K562 (cell line): Measurements from ENCODE around the gene ATP5MK. TPM values are rescaled to one million over a fixed set of nuclear protein-coding genes. Genes with fewer than 3 reads are reported as not detected.

Source experiments
- BMI1 ChIP-seq: fragments of 150-350 bp; IDR thresholded peaks from 2 replicates; pipeline ENCODE4 v1.6.1; 2014; ENCODE audit warnings: low read length
- EGR1 ChIP-seq: fragments of 450-650 bp; conservative IDR thresholded peaks from 2 replicates; pipeline ENCODE4 v1.6.1; 2017; ENCODE audit warnings: mild to moderate bottlenecking
- HMGXB4 ChIP-seq: sonication (generic); formaldehyde crosslinking; IDR thresholded peaks from 2 replicates; pipeline ENCODE4 v1.8.1; 2023; ENCODE audit warnings: mild to moderate bottlenecking, missing genetic modification reagents
- KHSRP ChIP-seq: fragments of 450-650 bp; IDR thresholded peaks from 2 replicates; pipeline ENCODE4 v1.6.1; 2017
- MYNN ChIP-seq, 2 experiments: sonication (generic); formaldehyde crosslinking in 1 of 2; IDR thresholded peaks; 2 replicates each; pipeline versions ENCODE4 v1.5.0 to v1.6.1; 2016 to 2020; ENCODE audit warnings: antibody characterized with exemption in 1 of 2, missing genetic modification reagents in 1 of 2
- NR2C1 ChIP-seq, 2 experiments: fragments of 450-650 bp; IDR thresholded peaks; 2 replicates each; pipeline ENCODE4 v1.6.1; 2017; ENCODE audit warnings: mild to moderate bottlenecking in 2 of 2, antibody characterized with exemption in 1 of 2, inconsistent platforms in 1 of 2, missing compliant biosample characterization in 1 of 2, missing genetic modification characterization in 1 of 2
- POLR2A ChIP-seq: fragments of 450-650 bp; conservative IDR thresholded peaks from 2 replicates; pipeline ENCODE4 v1.6.1; 2016
- SUPT5H ChIP-seq: fragments of 450-650 bp; IDR thresholded peaks from 2 replicates; pipeline ENCODE4 v1.6.1; 2016
- TAF1 ChIP-seq: IDR thresholded peaks from 2 replicates; pipeline ENCODE4 v1.6.1; 2011; ENCODE audit warnings: mild to moderate bottlenecking, low read length, moderate library complexity; ENCODE audit not compliant: insufficient read depth, control insufficient read depth, severe bottlenecking; ENCODE audit errors: extremely low read depth
- TEAD2 ChIP-seq: fragments of 450-650 bp; IDR thresholded peaks from 2 replicates; pipeline ENCODE4 v1.6.1; 2016; ENCODE audit warnings: missing genetic modification characterization, control low read depth, missing compliant biosample characterization
- TFE3 ChIP-seq: fragments of 450-650 bp; formaldehyde crosslinking; IDR thresholded peaks from 2 replicates; pipeline ENCODE4 v1.4.0; 2020; ENCODE audit warnings: mild to moderate bottlenecking, mixed read lengths
- XRCC5 ChIP-seq: fragments of 200-400 bp; formaldehyde crosslinking; IDR thresholded peaks from 2 replicates; pipeline ENCODE4 v1.6.1; 2017; ENCODE audit warnings: low read depth, mild to moderate bottlenecking, low read length
- polyA plus RNA-seq, 8 experiments: library from polyadenylated mRNA; depleted of rRNA in 4 of 8; stranded (reverse) in 5 of 8; unstranded in 3 of 8; fragments of >200 nt; fragmentation: Nextera tagmentation in 2 of 8; fragmentation: Illumina TruSeq in 1 of 8; extraction: Ambion mirVana in 2 of 8; extraction: Trizol in 1 of 8; gene quantifications; 2 replicates each; pipeline versions ENCODE4 v1.2.1 to v1.2.3, GENCODE V29; 2011 to 2014; ENCODE audit warnings: inconsistent platforms in 1 of 8, missing spikeins in 1 of 8
- total RNA-seq, 7 experiments: library from RNA; depleted of rRNA in 6 of 7; stranded (reverse); fragments of >200 nt in 6 of 7; fragmentation: Illumina TruSeq in 2 of 7; extraction: Trizol in 2 of 7; gene quantifications; 2 replicates each; pipeline versions ENCODE4 v1.2.1 to v1.2.3, GENCODE V29; 2011 to 2021; ENCODE audit warnings: low replicate concordance in 1 of 7
- TF ChIP-seq, protein P1 (sequence below): sonication (generic); formaldehyde crosslinking; IDR thresholded peaks from 2 replicates; pipeline ENCODE4 v1.8.1; 2022; ENCODE audit warnings: missing genetic modification reagents
- TF ChIP-seq, protein P2 (sequence below): fragments of 250-450 bp; sonication (Bioruptor Pico); IDR thresholded peaks from 2 replicates; pipeline ENCODE4 v1.9.0; 2021; ENCODE audit warnings: mild to moderate bottlenecking
- TF ChIP-seq, protein P3 (sequence below): sonication (generic); formaldehyde crosslinking; IDR thresholded peaks from 2 replicates; pipeline ENCODE4 v1.8.0; 2023; ENCODE audit warnings: mild to moderate bottlenecking, missing genetic modification reagents
- TF ChIP-seq, protein P4 (sequence below): fragments of 250-450 bp; sonication (Bioruptor Pico); IDR thresholded peaks from 2 replicates; pipeline ENCODE4 v1.4.0; 2020; ENCODE audit warnings: mild to moderate bottlenecking, moderate library complexity, borderline replicate concordance

Gene ATP5MK
- total and polyA plus RNA-seq, 9 of the 15 experiments (the other 6 are each of a cell fraction or from before 2014, with no cell fraction given), result 182 to 1,810 (median 741) TPM

DNA sequence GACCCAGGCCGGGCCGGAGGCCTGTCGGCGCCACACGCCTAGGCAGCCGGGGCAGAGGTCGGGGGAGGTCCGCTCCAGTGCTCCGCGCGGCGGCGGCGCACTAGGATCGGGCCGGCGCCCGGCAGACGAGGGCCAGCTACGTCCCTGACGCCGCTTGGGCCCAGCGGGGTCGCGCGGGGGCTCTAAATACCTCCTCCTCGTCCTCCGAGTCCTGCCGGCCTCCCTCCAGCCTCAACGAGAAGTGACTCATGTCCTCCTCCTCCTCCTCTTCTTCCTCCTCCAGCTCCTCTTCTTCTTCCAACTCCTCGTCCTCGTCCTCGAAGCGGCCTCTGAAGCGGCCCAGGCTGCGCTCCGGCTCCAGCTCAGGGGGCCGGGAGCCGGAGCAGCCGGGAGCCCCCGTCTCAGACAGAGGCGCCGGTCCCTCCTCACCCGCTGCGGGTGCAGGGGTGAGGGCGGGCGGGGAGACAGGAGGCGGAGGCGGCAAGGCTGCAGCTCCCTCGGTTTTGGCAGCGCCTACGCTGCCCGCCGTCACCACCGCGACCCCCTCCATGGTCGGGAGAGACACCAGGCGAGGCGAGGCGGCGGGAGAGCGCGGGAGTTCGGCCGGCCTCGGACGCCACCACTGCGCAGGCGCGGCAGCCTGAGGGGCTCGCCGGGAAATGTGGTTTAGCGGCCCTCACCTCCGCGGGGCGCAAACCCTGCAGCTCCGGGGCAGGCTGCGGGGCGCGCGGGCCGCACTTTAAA lies 45.6 kb downstream of the ATP5MK start, which contains the start of gene PCGF6 (continued):
- TF ChIP-seq TFE3 (no peak), EGR1 (peak; percentile 36), NR2C1 (IDR thresholded peaks at IDR 0.05) (no peak), NR2C1 (tag; IDR thresholded peaks at IDR 0.05) (no peak), BMI1 (no peak), SUPT5H (peak; percentile 53; the same call in 1 of the 2 replicates), XRCC5 (no peak), TEAD2 (tag) (no peak), TAF1 (peak; percentile 69), POLR2A (peak; percentile 66), HMGXB4 (CRISPR knock-in tag) (no peak), KHSRP (no peak), MYNN (IDR thresholded peaks at IDR 0.05) (no peak), MYNN (CRISPR knock-in tag; IDR thresholded peaks at IDR 0.05) (no peak)
- TF ChIP-seq, protein P1, sequence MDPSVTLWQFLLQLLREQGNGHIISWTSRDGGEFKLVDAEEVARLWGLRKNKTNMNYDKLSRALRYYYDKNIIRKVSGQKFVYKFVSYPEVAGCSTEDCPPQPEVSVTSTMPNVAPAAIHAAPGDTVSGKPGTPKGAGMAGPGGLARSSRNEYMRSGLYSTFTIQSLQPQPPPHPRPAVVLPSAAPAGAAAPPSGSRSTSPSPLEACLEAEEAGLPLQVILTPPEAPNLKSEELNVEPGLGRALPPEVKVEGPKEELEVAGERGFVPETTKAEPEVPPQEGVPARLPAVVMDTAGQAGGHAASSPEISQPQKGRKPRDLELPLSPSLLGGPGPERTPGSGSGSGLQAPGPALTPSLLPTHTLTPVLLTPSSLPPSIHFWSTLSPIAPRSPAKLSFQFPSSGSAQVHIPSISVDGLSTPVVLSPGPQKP (CRISPR knock-in tag), result no peak
- TF ChIP-seq, protein P2, sequence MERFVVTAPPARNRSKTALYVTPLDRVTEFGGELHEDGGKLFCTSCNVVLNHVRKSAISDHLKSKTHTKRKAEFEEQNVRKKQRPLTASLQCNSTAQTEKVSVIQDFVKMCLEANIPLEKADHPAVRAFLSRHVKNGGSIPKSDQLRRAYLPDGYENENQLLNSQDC (CRISPR knock-in tag), result no peak
- TF ChIP-seq, protein P3, sequence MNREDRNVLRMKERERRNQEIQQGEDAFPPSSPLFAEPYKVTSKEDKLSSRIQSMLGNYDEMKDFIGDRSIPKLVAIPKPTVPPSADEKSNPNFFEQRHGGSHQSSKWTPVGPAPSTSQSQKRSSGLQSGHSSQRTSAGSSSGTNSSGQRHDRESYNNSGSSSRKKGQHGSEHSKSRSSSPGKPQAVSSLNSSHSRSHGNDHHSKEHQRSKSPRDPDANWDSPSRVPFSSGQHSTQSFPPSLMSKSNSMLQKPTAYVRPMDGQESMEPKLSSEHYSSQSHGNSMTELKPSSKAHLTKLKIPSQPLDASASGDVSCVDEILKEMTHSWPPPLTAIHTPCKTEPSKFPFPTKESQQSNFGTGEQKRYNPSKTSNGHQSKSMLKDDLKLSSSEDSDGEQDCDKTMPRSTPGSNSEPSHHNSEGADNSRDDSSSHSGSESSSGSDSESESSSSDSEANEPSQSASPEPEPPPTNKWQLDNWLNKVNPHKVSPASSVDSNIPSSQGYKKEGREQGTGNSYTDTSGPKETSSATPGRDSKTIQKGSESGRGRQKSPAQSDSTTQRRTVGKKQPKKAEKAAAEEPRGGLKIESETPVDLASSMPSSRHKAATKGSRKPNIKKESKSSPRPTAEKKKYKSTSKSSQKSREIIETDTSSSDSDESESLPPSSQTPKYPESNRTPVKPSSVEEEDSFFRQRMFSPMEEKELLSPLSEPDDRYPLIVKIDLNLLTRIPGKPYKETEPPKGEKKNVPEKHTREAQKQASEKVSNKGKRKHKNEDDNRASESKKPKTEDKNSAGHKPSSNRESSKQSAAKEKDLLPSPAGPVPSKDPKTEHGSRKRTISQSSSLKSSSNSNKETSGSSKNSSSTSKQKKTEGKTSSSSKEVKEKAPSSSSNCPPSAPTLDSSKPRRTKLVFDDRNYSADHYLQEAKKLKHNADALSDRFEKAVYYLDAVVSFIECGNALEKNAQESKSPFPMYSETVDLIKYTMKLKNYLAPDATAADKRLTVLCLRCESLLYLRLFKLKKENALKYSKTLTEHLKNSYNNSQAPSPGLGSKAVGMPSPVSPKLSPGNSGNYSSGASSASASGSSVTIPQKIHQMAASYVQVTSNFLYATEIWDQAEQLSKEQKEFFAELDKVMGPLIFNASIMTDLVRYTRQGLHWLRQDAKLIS, result peak; percentile 78; the same call in 1 of the 2 replicates
- TF ChIP-seq, protein P4, sequence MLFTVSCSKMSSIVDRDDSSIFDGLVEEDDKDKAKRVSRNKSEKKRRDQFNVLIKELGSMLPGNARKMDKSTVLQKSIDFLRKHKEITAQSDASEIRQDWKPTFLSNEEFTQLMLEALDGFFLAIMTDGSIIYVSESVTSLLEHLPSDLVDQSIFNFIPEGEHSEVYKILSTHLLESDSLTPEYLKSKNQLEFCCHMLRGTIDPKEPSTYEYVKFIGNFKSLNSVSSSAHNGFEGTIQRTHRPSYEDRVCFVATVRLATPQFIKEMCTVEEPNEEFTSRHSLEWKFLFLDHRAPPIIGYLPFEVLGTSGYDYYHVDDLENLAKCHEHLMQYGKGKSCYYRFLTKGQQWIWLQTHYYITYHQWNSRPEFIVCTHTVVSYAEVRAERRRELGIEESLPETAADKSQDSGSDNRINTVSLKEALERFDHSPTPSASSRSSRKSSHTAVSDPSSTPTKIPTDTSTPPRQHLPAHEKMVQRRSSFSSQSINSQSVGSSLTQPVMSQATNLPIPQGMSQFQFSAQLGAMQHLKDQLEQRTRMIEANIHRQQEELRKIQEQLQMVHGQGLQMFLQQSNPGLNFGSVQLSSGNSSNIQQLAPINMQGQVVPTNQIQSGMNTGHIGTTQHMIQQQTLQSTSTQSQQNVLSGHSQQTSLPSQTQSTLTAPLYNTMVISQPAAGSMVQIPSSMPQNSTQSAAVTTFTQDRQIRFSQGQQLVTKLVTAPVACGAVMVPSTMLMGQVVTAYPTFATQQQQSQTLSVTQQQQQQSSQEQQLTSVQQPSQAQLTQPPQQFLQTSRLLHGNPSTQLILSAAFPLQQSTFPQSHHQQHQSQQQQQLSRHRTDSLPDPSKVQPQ (CRISPR knock-in tag), result no peak
